Sigmoid colon (tissue), 7 donors: ENCODE measurements around the gene FPR2. TPM values are rescaled to one million over a fixed set of nuclear protein-coding genes. Genes with fewer than 3 reads are reported as not detected.

Source experiments
- DNase-seq: peaks from one replicate; pipeline ENCODE4 v3.0.0-alpha.2; 2019
- H3K27ac ChIP-seq, 4 donors: fragments of 200-600 bp; sonication (generic); one replicate each; pipeline ENCODE4 v1.5.1; 2016 to 2019; ENCODE audit warnings: mild to moderate bottlenecking in 1 of 4
- H3K27me3 ChIP-seq, 3 donors: fragments of 200-600 bp; sonication (generic); one replicate each; pipeline ENCODE4 v1.5.1; 2019; ENCODE audit warnings: mild to moderate bottlenecking in 1 of 3
- H3K36me3 ChIP-seq, 4 donors: fragments of 200-600 bp; sonication (generic); one replicate each; pipeline ENCODE4 v1.5.1; 2016 to 2019
- H3K4me1 ChIP-seq, 4 donors: fragments of 200-600 bp; sonication (generic); one replicate each; pipeline ENCODE4 v1.5.1; 2017 to 2019
- H3K4me3 ChIP-seq, 4 donors: fragments of 200-600 bp; sonication (generic); one replicate each; pipeline ENCODE4 v1.5.1; 2017 to 2019; ENCODE audit warnings: mild to moderate bottlenecking in 2 of 4, moderate library complexity in 1 of 4
- H3K9me3 ChIP-seq, 4 donors: fragments of 200-600 bp in 3 of 4; sonication (generic) in 3 of 4; one replicate each; pipeline versions ENCODE4 v1.5.1 to v1.6.1; 2013 to 2019
- EP300 ChIP-seq, 4 donors: sonication (generic); formaldehyde crosslinking; IDR thresholded peaks; one replicate each; pipeline ENCODE4 v1.6.1; 2017; ENCODE audit warnings: antibody characterized with exemption in 4 of 4
- POLR2A ChIP-seq, 2 donors: fragments of 450-650 bp; IDR thresholded peaks; one replicate each; pipeline ENCODE4 v1.6.1; 2016; ENCODE audit warnings: antibody characterized with exemption in 2 of 2, mild to moderate bottlenecking in 2 of 2, moderate library complexity in 2 of 2
- POLR2AphosphoS5 ChIP-seq, 4 donors: sonication (generic); formaldehyde crosslinking; IDR thresholded peaks; one replicate each; pipeline ENCODE4 v1.6.1; 2017; ENCODE audit warnings: antibody characterized with exemption in 4 of 4
- WGBS, 2 donors: extraction: QIAGEN DNeasy Blood & Tissue Kit; methylation state at CpG; one replicate each; pipeline ENCODE4 v1.1.7; 2013; 5-methylcytosine and 5-hydroxymethylcytosine counted together
- intact Hi-C: fragments of 100-400 bp; cut with DNase I; formaldehyde crosslinking; loops from one replicate; pipeline ENCODE4 v1.15.1; 2023
- polyA plus RNA-seq, 3 donors: library from polyadenylated mRNA; stranded (reverse); fragments of 200-250 nt; gene quantifications; one replicate each; pipeline ENCODE4 v1.2.3, GENCODE V29; 2013
- total RNA-seq, 4 donors: library from RNA; depleted of rRNA; stranded (reverse); fragments of >200 nt; gene quantifications; one replicate each; pipeline ENCODE4 v1.1.0, GENCODE V29; 2016
- TF ChIP-seq, protein P1 (sequence below), 4 experiments: fragments of 450-650 bp in 3 of 4; fragments of 200-600 bp in 1 of 4; IDR thresholded peaks; one replicate each; pipeline ENCODE4 v1.5.1; 2016 to 2019; ENCODE audit warnings: antibody characterized with exemption in 4 of 4, mild to moderate bottlenecking in 3 of 4, moderate library complexity in 2 of 4
- donor health status: healthy with polysubstance abuse.
- donor health status: Bipolar disorder and iron deficiency.
- donor health status: healthy.

Gene FPR2
- total and polyA plus RNA-seq, 7 donors = 0.36 to 3.7 (median 1.3) TPM; not detected in 1

DNA sequence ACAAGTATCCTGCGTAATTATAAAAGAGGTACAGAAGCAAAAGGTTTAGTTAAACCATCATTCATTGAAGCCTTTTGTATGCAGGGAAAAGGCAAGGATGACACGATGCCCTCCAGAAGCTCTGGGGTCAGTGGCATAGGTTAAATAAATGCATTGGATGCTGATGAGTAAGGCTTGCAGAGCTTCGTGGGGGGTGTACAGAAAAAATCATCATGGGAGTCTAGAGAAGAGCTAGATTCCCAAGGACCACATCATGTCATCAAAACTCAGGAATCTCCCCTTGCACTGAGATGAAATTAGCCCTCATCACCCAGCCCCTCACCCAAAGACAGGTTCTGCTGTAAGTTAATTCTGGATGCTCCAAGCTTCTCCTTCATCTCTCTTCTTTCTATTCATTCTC lies 17.6 kb upstream of the FPR2 start:
- H3K4me1 ChIP-seq = no peaks in the 10 kb centered on the region
- TF ChIP-seq POLR2A (IDR thresholded peaks at IDR 0.05) = no peak
- TF ChIP-seq POLR2AphosphoS5 (IDR thresholded peaks at IDR 0.05) = no peak
- TF ChIP-seq, protein P1, sequence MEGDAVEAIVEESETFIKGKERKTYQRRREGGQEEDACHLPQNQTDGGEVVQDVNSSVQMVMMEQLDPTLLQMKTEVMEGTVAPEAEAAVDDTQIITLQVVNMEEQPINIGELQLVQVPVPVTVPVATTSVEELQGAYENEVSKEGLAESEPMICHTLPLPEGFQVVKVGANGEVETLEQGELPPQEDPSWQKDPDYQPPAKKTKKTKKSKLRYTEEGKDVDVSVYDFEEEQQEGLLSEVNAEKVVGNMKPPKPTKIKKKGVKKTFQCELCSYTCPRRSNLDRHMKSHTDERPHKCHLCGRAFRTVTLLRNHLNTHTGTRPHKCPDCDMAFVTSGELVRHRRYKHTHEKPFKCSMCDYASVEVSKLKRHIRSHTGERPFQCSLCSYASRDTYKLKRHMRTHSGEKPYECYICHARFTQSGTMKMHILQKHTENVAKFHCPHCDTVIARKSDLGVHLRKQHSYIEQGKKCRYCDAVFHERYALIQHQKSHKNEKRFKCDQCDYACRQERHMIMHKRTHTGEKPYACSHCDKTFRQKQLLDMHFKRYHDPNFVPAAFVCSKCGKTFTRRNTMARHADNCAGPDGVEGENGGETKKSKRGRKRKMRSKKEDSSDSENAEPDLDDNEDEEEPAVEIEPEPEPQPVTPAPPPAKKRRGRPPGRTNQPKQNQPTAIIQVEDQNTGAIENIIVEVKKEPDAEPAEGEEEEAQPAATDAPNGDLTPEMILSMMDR (IDR thresholded peaks at IDR 0.05) = no peak
- no peak for TF ChIP-seq EP300 (IDR thresholded peaks at IDR 0.05)
- H3K4me3 ChIP-seq = no peak overlapping the region
- H3K36me3 ChIP-seq = no peaks in the 10 kb centered on the region
- intact Hi-C loops = no loop called here
- H3K9me3 ChIP-seq = no peaks in the 10 kb centered on the region
- DNase-seq = no peak
- no peak overlapping the region for H3K27ac ChIP-seq
- 77 to 87% methylated on average over 3 of the region's 3 CpGs for WGBS, 2 donors
- H3K27me3 ChIP-seq = peaks cover 0 to 4% (median 0%) of the 10 kb centered on the region in 3 donors

DNA sequence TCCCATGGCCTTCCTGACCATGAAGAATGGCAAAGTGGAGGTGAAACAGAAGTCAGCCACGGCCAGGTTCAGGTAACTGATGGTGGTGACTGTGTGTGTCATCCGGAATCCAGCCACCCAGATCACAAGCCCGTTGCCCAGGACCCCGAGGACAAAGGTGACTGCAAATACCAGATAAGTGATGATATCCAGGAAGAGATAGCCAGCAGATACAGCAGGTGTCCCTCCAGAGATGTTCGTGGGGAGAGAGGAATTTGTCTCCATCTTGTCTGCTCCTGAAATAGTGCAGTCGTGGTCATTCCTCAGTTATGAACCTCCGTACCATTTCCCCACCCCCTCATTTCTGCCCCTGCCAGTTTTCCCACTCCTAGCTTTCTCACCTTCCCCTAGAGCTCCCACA lies 14.2 kb upstream of the FPR2 start:
- Histone ChIP-seq H3K27me3 (no peaks in the 10 kb centered on the region), H3K4me3 (no peak overlapping the region), H3K36me3 (no peaks in the 10 kb centered on the region), H3K9me3 (no peaks in the 10 kb centered on the region), H3K27ac (no peak overlapping the region), H3K4me1 (no peaks in the 10 kb centered on the region)
- 72 to 83% methylated on average over 7 of the region's 7 CpGs for WGBS, 2 donors
- intact Hi-C loops = no loop called here
- no peak for DNase-seq
- TF ChIP-seq EP300 (IDR thresholded peaks at IDR 0.05) = no peak
- TF ChIP-seq POLR2AphosphoS5 (IDR thresholded peaks at IDR 0.05) = no peak
- TF ChIP-seq, protein P1 (IDR thresholded peaks at IDR 0.05) = no peak
- TF ChIP-seq POLR2A (IDR thresholded peaks at IDR 0.05) = no peak

DNA sequence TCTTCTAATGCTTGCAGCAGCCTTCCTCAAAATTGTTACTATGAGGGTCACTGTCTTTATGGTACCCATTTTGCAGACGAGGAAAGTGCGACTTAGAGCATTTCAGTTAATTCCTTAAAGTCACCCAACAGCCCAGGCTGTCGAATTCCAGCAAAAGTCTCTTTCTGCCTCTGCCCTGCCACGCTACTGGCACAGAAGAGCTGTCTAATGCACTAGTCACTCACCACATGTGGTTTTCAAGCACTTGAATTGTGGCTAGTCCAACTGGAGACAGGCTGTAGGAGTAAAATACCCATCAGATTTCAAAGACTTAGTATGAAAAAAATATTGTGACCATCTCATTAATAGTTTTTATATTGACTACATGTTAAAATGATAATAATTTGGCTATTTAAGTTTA lies 11.0 kb upstream of the FPR2 start:
- 76 to 83% methylated on average over 4 of the region's 4 CpGs for WGBS, 2 donors
- TF ChIP-seq EP300 (IDR thresholded peaks at IDR 0.05) = no peak
- TF ChIP-seq POLR2AphosphoS5 (IDR thresholded peaks at IDR 0.05) = no peak
- TF ChIP-seq POLR2A (IDR thresholded peaks at IDR 0.05) = no peak
- TF ChIP-seq, protein P1 (IDR thresholded peaks at IDR 0.05) = no peak
- H3K27me3 ChIP-seq = no peaks in the 10 kb centered on the region
- H3K27ac ChIP-seq = no peak overlapping the region
- no peaks in the 10 kb centered on the region for H3K36me3 ChIP-seq
- no peak for DNase-seq
- H3K4me1 ChIP-seq = no peaks in the 10 kb centered on the region
- no peak overlapping the region for H3K4me3 ChIP-seq
- H3K9me3 ChIP-seq = no peaks in the 10 kb centered on the region
- intact Hi-C loops = no loop called here

DNA sequence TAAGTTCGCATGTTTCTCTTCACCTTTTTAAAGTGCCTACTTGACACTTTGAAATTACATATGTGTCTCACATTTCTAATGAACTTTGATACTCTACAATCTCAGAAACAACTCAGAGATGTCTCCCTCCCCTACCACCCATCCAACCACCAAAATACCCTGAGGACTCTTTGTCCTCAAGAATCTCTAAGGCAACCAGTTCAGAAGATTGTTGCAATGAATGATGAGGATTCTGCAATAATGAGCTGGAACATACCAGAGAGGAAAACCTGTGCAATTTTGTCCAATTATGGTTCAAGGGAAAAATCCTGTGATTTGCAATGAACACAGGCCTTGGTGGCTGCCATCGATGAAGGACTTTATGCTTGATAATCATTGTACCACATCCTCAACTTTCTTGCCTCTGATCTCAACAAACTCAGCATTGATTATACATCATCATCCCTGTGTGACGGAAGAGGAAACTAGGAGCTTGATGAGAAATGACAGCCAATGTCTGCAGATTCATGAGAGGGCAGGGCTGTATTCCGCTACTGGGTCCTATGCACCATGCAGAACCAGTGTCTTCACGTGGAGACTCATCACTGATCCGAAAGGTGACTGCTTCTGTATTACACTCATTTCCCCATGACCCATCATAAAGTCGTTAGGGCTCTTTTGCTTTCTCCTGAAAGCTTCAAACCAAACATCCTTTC lies 10.4 kb upstream of the FPR2 start:
- no peak for DNase-seq
- H3K27me3 ChIP-seq = no peaks in the 10 kb centered on the region
- intact Hi-C loops = no loop called here
- H3K36me3 ChIP-seq = no peaks in the 10 kb centered on the region
- 82 to 86% methylated on average over 7 of the region's 7 CpGs for WGBS, 2 donors
- TF ChIP-seq EP300 (IDR thresholded peaks at IDR 0.05) (no peak), POLR2AphosphoS5 (IDR thresholded peaks at IDR 0.05) (no peak), POLR2A (IDR thresholded peaks at IDR 0.05) (no peak)
- TF ChIP-seq, protein P1 (IDR thresholded peaks at IDR 0.05) = no peak
- H3K4me3 ChIP-seq = peak overlapping the region in 2 of 4 donors; percentile 13 to 23
- no peaks in the 10 kb centered on the region for H3K4me1 ChIP-seq
- H3K27ac ChIP-seq = no peak overlapping the region
- H3K9me3 ChIP-seq = no peaks in the 10 kb centered on the region

DNA sequence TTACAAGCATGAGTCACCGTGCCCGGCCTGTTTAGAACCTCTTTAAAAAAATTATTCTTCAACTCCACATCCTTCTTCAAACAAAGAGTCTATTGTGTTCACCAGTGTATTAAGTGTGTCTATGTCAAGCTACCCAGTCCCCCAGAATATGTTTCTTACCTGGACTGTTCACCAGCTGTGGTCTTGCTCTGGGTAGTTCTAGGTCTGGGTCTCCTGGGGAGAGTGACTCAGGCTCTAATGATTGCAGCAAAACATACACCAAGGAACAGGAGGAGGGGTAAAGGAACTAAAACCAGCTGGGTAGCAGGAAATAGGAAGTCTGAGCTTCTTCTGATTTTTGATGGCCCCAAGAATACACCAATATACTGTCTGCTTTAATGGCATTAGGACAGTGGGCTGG lies 9.3 kb upstream of the FPR2 start, which contains the start of gene FPR1:
Gene FPR1, minus strand, starts transcription at position 224 of the 400 bp plus-strand sequence. CDS start 4,884 bp downstream, outside the sequence.
- H3K4me3 ChIP-seq = peak within 1 kb of the TSS in 2 of 4 donors; percentile 13 to 23
- no peak for DNase-seq
- intact Hi-C loops = no loop called here
- WGBS, 2 donors = 13 to 80% methylated on average over 2 of the region's 2 CpGs
- H3K4me1 ChIP-seq = no peaks in the 10 kb centered on the region
- H3K36me3 ChIP-seq = no peaks in the 10 kb centered on the region
- H3K27me3 ChIP-seq = no peaks in the 10 kb centered on the region
- peak within 1 kb of the TSS in 2 of 4 donors; percentile 3 to 34 for H3K27ac ChIP-seq
- TF ChIP-seq POLR2AphosphoS5 (IDR thresholded peaks at IDR 0.05) = peak in 3 of 4 donors; percentile 34 to 49 (median 44)
- TF ChIP-seq, protein P1 (IDR thresholded peaks at IDR 0.05) = no peak
- TF ChIP-seq POLR2A (IDR thresholded peaks at IDR 0.05) = no peak
- H3K9me3 ChIP-seq = no peaks in the 10 kb centered on the region
